ENCODE results near the gene ANGPT4.

ANGPT4 gene

DNA sequence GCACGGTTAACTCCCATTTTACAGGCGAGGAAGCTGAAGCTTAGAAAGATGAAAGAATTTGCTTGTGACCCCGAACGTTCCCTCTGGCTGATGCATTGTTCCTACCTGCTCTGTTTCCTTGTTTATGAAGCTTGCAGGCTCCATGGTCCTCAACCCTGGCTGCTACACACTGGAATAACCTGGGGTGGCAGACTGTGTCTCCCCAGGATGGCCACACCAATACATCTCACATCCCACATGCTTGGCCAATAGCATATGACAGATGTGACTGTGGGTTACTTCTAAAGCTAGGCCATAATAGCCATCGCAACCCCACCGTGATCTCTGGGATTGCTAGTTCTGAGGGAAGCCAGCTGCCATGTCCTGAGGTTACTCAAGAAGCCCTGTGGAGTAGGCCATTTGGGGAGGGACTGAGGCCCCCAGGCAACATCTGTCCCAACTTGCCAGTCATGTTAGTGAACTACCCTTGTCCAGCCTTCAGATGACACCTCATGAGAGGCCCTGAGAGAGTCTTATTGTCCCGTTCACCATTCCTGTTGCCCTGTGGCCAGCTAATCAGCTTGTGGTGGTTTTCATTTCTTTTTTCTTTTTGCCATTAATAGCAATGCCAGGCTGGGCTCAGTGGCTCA is 89.3 kb downstream of the ANGPT4 start:
- no peak for DNase-seq

DNA sequence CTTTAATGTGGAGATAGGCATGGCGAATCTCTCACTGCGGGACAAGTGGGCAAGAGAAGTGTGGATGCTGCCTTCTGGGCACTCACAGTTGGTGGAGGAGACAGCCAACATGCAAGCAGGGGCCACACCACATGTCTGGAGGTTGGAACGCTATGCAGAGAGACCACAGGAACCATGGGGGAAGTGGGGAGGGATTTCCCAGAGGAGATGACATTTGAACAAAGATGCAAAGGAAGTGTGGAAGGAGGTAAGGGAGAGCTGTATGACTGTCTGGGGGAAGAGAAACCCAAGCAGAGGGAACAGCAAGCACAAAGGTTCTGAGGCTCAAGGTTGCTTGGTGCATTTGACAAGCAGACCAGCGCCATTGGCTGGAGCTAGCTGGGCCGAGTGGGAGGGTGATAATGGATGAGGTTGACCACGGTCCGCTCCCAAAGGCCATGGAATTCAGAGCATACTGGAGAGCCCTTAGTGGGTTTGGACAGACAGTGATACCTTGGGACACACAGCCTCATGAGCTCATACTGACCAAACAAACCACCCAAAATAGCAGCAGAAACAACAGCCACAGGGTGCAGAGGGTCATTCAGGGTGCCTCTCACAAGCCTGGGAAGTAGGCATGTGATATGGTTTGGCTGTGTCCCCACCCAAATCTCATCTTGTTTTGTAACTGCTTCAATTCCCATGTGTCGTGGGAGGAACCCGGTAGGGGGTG is 90.3 kb downstream of the ANGPT4 start:
- no peak for DNase-seq

DNA sequence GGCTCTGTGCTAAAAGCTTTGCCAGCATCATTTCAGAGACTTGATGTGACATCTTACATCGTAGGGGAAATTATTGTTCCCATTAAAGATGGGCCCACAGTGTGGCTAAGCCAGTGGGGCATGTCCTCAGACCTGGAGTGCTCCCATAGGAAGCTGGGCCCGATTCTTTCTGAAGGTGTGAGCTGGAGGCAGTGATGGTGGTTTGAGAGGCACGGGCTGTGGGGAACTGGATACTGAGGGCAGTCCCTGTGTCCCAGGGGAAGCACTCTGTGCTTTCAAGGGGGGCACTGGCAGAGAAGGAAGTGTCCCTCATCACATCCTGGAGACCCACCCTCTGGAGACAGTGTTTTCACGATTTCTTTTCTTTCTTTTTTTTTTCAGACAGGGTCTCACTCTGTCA is 91.2 kb downstream of the ANGPT4 start:
- DNase-seq: no peak

DNA sequence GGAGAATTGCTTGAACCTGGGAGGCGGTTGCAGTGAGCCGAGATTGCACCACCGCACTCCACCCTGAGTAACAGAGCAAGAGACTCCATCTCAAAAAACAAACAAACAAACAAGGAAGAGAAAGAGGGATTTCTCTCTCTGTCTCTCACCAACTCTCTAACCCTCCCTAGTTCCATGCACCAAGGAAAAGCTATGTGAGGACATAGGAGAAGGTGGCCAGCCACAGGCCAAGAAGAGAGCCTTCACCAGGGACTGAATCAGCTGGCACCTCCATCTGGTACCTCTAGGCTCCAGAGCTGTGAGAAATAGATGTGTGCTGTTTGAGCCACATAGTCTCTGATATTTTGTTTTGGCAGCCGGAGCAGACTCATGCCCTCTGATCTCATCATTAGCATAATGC is 91.6 kb downstream of the ANGPT4 start:
- no peak for DNase-seq

DNA sequence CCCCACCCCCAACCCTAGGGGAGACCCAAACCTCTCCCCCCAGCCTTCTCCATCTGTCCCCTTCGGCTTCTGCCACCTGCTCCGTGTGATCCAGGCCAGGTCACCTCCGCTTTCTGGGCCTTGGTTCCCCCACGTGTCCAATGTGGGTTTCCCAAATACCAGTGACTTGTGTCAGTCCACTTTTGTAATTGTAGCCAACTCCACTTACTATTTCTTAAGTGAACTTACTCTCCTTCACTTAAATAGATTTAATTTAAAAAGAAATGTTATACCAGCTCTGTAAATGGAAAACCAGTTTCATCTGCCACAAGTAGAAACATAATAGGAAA is 92.6 kb downstream of the ANGPT4 start:
- DNase-seq: no peak

DNA sequence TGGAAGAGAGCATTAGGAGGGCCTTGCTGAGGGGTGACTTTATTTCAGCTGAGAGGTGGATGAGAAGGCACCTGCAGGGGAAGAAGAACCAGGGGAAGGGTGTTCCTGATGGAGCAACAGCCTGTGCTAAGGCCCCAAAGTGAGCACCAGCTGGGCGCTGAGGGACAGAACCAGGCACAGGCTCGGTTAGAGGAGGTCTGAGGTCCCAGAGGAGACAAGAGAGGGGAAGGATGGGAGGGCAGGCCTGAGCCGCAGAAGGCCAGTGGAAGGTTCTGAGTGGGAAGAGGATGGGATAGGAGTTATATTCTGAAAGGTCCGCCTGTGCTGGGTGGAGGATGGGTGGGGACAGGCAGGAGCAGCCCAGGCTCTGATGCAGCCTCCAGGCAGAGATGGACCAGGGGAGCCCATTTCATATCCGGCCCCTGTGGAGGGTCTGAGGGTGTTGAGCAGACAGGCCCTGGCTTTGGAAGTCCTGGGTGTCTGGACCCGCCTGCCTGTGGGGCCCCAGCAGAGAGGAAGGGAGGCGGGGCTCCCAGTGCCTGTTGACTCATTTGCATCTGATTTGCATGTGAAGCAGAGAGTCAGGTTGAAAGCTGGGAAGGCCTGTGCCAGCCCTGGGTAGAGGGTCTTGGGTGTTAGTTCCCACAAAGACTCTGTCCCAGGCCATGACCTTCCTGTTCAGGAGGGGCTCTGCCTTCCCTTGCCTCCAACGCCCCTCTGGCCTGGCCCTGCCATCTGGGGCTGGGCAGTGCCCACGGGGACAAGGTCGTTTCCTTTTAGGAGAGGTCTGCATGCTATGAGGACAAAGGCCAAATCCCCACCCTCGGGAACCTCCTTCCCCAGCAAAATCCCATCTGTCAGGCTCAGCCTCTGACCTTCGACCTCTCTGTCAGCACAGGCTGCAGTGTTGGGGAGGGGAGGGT is 93.2 kb downstream of the ANGPT4 start:
- no peak for DNase-seq

DNA sequence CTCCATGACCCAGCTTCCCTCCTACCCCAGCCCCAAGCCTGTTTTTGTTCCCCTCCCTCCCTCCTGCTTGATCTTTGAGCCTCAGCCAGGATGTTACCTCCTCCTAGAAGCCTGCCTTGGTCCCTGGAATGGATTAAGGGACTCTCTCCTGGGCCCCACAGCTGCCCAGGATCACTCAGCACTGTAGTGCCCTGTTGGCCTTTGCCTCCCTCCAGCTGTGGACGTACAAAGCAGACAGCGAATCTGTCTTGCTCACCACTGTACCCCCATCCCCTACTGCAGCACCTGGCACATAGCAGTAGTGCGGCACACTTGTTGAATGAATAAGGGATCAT is 94.4 kb downstream of the ANGPT4 start:
- DNase-seq: no peak

DNA sequence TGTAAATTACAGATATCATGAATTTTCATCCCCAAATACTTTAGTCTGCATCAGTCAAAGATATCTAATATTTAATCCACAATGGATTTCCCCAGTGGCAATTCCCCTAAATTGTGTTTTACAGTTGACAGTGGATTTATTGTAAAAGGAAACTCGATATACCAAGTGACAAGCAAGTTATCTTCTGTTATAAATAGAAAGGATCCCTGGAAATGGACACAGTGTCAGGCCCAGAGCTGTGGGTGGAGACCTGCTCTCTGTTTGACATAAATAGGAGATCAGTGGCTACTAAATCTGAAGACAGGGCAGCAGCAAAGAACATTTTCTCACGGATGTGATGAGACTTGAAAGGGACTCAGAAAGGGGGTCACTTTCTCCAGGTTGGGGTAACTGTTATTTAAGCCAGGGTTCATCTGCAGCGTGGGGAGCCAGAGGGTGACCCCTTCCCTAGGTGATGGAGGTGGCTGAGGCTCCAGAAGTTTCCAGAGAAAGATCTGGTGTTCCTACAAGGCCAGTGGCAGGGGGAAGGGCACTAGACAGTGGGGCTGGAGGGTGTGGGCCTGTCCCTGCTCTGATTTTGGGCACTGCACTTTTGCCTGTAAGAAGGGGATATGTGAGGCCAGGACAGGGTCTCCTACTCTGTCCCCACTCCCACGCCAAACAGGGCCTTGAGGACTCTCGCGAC is 94.9 kb downstream of the ANGPT4 start:
- DNase-seq: no peak

DNA sequence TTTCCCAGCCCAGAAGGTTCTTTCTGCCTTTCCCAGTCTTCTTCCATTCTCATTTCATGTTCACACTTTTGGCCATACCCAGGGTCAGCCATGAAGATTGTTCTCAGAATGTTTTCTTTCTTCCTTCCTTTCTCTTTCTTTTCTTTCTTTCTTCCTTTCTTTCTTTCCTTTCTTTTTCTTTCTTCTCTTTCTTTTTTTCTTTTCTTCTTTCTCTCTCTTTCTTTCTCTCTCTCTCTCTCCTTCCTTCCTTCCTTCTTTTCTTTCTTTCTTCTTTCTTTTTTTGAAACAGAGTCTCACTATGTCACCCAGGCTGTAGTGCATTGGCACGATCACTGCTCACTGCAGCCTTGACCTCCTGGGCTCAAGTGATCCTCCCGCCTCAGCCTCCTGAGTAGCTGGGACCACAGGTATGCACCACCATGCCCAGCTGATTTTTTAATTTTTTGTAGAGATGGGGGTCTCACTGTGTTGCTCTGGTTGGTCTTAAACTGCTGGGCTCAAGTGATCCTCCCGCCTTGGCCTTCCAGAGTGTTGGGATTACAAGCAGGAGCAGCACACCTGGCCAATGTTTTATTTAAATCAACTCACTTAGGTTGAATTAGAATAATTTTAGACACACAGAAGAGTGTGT is 95.7 kb downstream of the ANGPT4 start:
- DNase-seq: no peak
